Right lobe of liver (tissue), 6 donors: Measurements from ENCODE around the gene SART1. TPM values are rescaled to one million over a fixed set of nuclear protein-coding genes. Genes with fewer than 3 reads are reported as not detected.

Source experiments
- ATAC-seq, 4 donors: fragments of 200-7000 bp; cut with Tn5 transposase; one replicate each; pipeline ENCODE4 v1.9.1; 2020; ENCODE audit warnings: mild to moderate bottlenecking in 4 of 4, moderate library complexity in 4 of 4
- DNase-seq, 3 donors: peaks; one replicate each; pipeline ENCODE4 v3.0.0-alpha.2; 2020
- H3K27ac ChIP-seq, 3 donors: fragments of 200-600 bp; one replicate each; pipeline ENCODE4 v1.8.0; 2022
- H3K27me3 ChIP-seq, 2 donors: fragments of 200-600 bp; one replicate each; pipeline ENCODE4 v1.8.0; 2022
- H3K36me3 ChIP-seq, 4 donors: fragments of 200-600 bp; sonication (generic) in 1 of 4; one replicate each; pipeline versions ENCODE4 v1.5.1 to v1.8.0; 2017 to 2022; ENCODE audit warnings: control low read depth in 1 of 4
- H3K4me1 ChIP-seq, 4 donors: fragments of 200-600 bp; sonication (generic) in 1 of 4; one replicate each; pipeline versions ENCODE4 v1.5.1 to v1.8.0; 2017 to 2022; ENCODE audit warnings: control low read depth in 1 of 4
- H3K4me3 ChIP-seq, 3 donors: fragments of 200-600 bp; one replicate each; pipeline ENCODE4 v1.8.0; 2022
- H3K9me3 ChIP-seq, 4 donors: fragments of 200-600 bp; sonication (generic) in 1 of 4; one replicate each; pipeline versions ENCODE4 v1.5.1 to v1.8.0; 2017 to 2022; ENCODE audit warnings: control low read depth in 1 of 4
- CTCF ChIP-seq, 4 donors: fragments of 200-600 bp in 3 of 4; fragments of 450-650 bp in 1 of 4; IDR thresholded peaks; one replicate each; pipeline versions ENCODE4 v1.5.1 to v1.8.0; 2016 to 2022; ENCODE audit warnings: antibody characterized with exemption in 4 of 4, mild to moderate bottlenecking in 2 of 4
- POLR2A ChIP-seq: fragments of 450-650 bp; IDR thresholded peaks from one replicate; pipeline ENCODE4 v1.6.1; 2017; ENCODE audit warnings: antibody characterized with exemption, mild to moderate bottlenecking
- WGBS: methylation state at CpG from one replicate; pipeline ENCODE4 v1.1.6; 2018; ENCODE audit warnings: low coverage, low lambda C conversion rate; ENCODE audit not compliant: insufficient coverage; ENCODE audit errors: missing lambda C conversion rate; 5-methylcytosine and 5-hydroxymethylcytosine counted together
- intact Hi-C, 2 donors: fragments of 100-400 bp; cut with DNase I; formaldehyde crosslinking; loops; one replicate each; pipeline versions ENCODE4 v1.11.2 to v1.14.1; 2022
- total RNA-seq, 6 experiments: library from RNA; depleted of rRNA in 2 of 6; stranded (reverse); fragments of >200 nt in 2 of 6; fragmentation: NEBNext Ultra II Directional in 3 of 6; extraction: Animal tissue kit (Norgen Biotek cat#: 25700) in 3 of 6; gene quantifications; one replicate each; pipeline versions ENCODE4 v1.1.0 to v1.2.4, GENCODE V29; 2016 to 2023
- donor health status: DM: no; HTN: yes; CAD: no.
- donor health status: DM: no; HTN: no; CAD: no.
- donor health status: DM: no; HTN: no; CAD: no.
- donor health status: DM: no; HTN: yes; CAD: no.
- donor health status: DM: no; HTN: yes; CAD: no.

SART1 gene
- total RNA-seq, 6 experiments from 2014 or later, result 14.3 to 34.1 (median 20.6) TPM

GRCh38 chr11:65960824-65961266 is 689 bp upstream of the SART1 start:
- ATAC-seq (peak in 1 of 4 donors; percentile 3), DNase-seq (no peak)
- 19% methylated on average over 10 of the region's 16 CpGs for WGBS
- intact Hi-C loops, result no loop called here
- Histone ChIP-seq H3K36me3 (peaks cover 0 to 21% (median 5%) of the 10 kb centered on the region in 4 donors), H3K27ac (peak overlapping the region; percentile 58 to 78 (median 59)), H3K9me3 (no peaks in the 10 kb centered on the region), H3K4me1 (peaks cover 0 to 20% (median 8%) of the 10 kb centered on the region in 4 donors), H3K27me3 (no peaks in the 10 kb centered on the region), H3K4me3 (peak overlapping the region; percentile 74 to 99 (median 97))
- TF ChIP-seq CTCF (IDR thresholded peaks at IDR 0.05) (no peak), POLR2A (no peak)

- ATAC-seq (no peak), DNase-seq (no peak)
- Histone ChIP-seq H3K4me1 (peaks cover 0 to 20% (median 8%) of the 10 kb centered on the region in 4 donors), H3K27me3 (no peaks in the 10 kb centered on the region), H3K9me3 (no peaks in the 10 kb centered on the region), H3K36me3 (peaks cover 0 to 34% (median 15%) of the 10 kb centered on the region in 4 donors), H3K27ac (peak overlapping the region in 2 of 3 donors; percentile 58 to 59), H3K4me3 (peak overlapping the region; percentile 74 to 99 (median 97))
- intact Hi-C loops, result no loop called here
- TF ChIP-seq CTCF (IDR thresholded peaks at IDR 0.05) (no peak), POLR2A (no peak)
- WGBS, result 4% methylated on average over 13 of the region's 13 CpGs
Observed at GRCh38 chr11:65962141-65962564, 619 bp downstream of the SART1 start.

GRCh38 chr11:65964906-65965305 is 3.4 kb downstream of the SART1 start:
- Histone ChIP-seq H3K4me1 (peaks cover 0 to 20% (median 8%) of the 10 kb centered on the region in 4 donors), H3K27me3 (no peaks in the 10 kb centered on the region), H3K36me3 (peaks cover 0 to 56% (median 20%) of the 10 kb centered on the region in 4 donors), H3K4me3 (no peak overlapping the region), H3K27ac (no peak overlapping the region), H3K9me3 (no peaks in the 10 kb centered on the region)
- WGBS, result 97% methylated on average over 5 of the region's 10 CpGs
- TF ChIP-seq POLR2A (no peak), CTCF (IDR thresholded peaks at IDR 0.05) (no peak)
- DNase-seq (no peak), ATAC-seq (no peak)
- intact Hi-C loops, result no loop called here

GRCh38 chr11:65965986-65966762 is 4.6 kb downstream of the SART1 start:
- H3K27me3 ChIP-seq, result no peaks in the 10 kb centered on the region
- no peaks in the 10 kb centered on the region for H3K9me3 ChIP-seq
- H3K4me1 ChIP-seq, result peaks cover 0 to 20% (median 8%) of the 10 kb centered on the region in 4 donors
- intact Hi-C loops, result no loop called here
- H3K27ac ChIP-seq, result no peak overlapping the region
- no peak for DNase-seq
- TF ChIP-seq CTCF (IDR thresholded peaks at IDR 0.05) (no peak), POLR2A (no peak)
- no peak overlapping the region for H3K4me3 ChIP-seq
- WGBS, result 93% methylated on average over 15 of the region's 36 CpGs
- ATAC-seq, result no peak
- peaks cover 0 to 58% (median 20%) of the 10 kb centered on the region in 4 donors for H3K36me3 ChIP-seq
